ENCODE data around the gene PDE12. TPM values are rescaled to one million over a fixed set of nuclear protein-coding genes. Genes with fewer than 3 reads are reported as not detected.

PDE12 gene, protein sequence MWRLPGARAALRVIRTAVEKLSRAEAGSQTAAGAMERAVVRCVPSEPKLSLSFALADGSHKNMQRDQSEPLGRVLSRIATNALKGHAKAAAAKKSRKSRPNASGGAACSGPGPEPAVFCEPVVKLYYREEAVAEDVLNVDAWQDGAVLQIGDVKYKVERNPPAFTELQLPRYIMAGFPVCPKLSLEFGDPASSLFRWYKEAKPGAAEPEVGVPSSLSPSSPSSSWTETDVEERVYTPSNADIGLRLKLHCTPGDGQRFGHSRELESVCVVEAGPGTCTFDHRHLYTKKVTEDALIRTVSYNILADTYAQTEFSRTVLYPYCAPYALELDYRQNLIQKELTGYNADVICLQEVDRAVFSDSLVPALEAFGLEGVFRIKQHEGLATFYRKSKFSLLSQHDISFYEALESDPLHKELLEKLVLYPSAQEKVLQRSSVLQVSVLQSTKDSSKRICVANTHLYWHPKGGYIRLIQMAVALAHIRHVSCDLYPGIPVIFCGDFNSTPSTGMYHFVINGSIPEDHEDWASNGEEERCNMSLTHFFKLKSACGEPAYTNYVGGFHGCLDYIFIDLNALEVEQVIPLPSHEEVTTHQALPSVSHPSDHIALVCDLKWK
- 10 to 100 TPM in 3 of 4 donors, 1 to 10 TPM in 1; 8.5 to 16.8 (median 13.6) TPM for total RNA-seq

DNA sequence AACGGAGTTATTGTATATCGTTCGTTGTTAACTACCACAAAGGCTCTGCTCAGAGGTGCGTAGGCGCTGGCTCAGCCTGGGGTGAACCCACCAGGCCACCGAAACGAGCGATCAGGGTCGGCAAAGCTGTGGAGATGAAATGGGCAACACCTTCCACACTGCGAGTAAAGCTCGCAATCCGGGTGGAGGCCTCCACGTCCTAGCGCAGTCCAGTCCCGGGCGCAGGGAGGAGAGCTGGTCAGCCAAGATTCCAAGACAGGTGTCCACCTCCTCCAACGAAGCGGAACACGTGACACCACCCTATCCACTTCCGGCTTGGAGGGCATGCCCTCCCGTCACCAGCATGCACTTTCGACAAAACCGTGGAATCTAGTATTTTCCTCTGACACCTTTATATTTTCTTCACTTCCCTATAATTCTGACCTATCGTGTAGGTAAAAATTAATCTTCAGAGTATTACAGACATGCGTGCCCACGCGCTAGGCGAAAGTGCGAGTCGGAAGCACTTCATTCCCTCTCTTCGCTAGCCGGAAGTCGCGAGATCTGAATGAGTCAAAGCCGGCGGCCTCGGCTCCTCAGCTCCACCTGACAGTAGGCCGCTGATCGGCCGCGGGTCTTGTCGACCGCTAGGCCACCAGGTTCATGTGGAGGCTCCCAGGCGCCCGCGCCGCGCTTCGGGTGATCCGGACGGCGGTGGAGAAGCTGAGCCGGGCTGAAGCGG lies at the start of gene PDE12:
Gene PDE12 (plus strand): TSS at position 537 of the 721 bp plus-strand sequence. CDS start 106 bp downstream, at position 643.
- TF ChIP-seq, protein P1, sequence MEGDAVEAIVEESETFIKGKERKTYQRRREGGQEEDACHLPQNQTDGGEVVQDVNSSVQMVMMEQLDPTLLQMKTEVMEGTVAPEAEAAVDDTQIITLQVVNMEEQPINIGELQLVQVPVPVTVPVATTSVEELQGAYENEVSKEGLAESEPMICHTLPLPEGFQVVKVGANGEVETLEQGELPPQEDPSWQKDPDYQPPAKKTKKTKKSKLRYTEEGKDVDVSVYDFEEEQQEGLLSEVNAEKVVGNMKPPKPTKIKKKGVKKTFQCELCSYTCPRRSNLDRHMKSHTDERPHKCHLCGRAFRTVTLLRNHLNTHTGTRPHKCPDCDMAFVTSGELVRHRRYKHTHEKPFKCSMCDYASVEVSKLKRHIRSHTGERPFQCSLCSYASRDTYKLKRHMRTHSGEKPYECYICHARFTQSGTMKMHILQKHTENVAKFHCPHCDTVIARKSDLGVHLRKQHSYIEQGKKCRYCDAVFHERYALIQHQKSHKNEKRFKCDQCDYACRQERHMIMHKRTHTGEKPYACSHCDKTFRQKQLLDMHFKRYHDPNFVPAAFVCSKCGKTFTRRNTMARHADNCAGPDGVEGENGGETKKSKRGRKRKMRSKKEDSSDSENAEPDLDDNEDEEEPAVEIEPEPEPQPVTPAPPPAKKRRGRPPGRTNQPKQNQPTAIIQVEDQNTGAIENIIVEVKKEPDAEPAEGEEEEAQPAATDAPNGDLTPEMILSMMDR (IDR thresholded peaks at IDR 0.05; ENCODE audit: low read depth), result no peak

DNA sequence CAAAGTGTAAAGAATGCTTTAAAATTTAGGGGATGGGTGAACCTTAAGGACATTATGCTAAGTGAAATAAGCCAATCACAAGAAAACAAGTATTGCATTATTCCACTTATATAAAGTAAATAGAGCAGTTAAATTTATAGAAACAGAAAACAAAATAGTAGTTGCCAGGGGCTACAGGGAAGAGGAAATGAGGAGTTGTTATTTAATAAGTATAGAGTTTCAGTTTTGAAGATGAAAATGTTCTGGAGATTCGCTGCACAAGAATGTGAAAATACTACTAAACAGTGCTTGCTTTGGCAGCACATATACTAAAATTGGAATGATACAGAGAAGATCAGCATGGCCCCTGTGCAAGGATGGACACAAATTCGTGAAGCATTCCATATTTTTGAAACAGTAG lies 43.9 kb upstream of the PDE12 start:
- TF ChIP-seq, protein P1 (IDR thresholded peaks at IDR 0.05; ENCODE audit: low read depth), result no peak

GRCh38 chr3:57518276-57518915 lies 37.7 kb upstream of the PDE12 start:
- TF ChIP-seq, protein P1 (IDR thresholded peaks at IDR 0.05; ENCODE audit: low read depth), result no peak

DNA sequence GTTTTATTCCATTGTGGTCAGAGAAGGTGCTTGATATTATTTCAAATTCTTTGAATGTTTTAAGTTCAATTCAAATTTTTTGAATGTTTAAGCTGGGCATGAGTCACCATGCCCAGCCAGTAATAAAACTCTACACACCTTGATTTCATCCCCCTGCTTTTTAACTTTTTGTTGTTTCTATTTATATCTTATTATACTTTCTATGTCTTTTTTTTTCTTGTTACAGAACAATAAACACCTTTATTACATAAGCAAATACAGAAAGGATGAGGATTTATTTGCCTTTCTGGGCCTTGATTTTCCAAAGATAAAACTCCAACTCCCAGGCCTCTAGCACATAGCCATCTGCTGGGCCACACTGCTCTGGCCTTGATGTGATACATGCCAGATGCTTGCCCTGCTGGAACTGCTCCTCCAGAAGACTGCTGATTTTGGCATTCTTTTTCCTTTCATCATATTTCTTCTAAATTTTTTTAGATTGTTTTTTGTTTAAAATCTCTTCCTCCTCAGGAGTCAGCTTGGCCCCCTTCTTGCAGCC lies 25.9 kb upstream of the PDE12 start:
- TF ChIP-seq, protein P1 (IDR thresholded peaks at IDR 0.05; ENCODE audit: low read depth), result no peak

- TF ChIP-seq, protein P1 (IDR thresholded peaks at IDR 0.05; ENCODE audit: low read depth), result no peak
Measured at GRCh38 chr3:57538465-57538864, 17.6 kb upstream of the PDE12 start.

DNA sequence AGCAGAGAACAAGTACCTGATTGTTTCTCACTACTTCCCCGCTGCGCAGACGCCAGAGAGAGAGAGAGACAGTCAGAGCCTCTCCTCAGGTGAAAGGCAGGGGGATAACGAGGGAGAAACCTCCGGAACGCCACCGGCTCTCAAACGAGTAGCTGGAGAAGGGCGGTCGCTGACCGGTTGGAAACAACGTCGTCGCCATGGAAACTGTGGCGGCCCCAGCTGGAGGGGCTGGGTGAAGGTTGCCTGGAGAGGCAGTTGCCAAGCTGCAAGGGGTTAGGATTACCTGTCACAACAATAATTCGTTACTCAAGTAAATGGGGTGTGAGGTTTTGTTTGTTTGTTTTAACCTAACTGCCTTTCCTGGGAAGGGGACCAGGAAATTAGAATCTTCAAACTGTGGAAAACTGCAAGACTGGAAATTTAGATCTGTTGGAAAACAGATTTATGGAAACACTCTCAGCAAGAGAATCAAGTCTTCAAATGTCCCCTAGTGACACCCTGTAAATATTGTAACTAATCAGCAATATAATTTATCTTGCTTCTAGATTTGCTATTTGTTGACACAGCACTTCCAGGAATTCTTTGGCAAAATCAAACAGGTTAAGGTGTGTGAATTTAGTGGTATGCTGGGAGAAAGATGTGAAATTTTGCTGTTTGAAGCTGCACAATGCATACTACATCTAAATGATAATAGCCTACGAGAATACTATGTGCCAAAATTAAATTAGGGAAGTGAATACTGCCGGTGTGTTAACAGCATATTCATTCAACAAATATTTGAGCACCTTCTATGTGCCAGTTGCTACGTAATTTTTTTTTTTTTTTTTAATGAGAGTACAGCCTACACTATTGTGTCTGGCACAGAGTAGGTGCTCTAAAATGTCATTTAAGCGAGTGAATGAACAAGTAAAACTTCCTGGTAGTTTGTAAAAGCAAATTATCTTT lies 11.6 kb upstream of the PDE12 start, which contains the start of gene DNAH12:
Gene DNAH12 (minus strand): TSS at position 164 of the 945 bp plus-strand sequence. CDS start 1,474 bp downstream, outside the sequence.
- TF ChIP-seq, protein P1 (IDR thresholded peaks at IDR 0.05; ENCODE audit: low read depth), result no peak
